Endothelial cell of umbilical vein (primary cell): ENCODE results near the gene C1QTNF8. TPM values are rescaled to one million over a fixed set of nuclear protein-coding genes. Genes with fewer than 3 reads are reported as not detected.

Experiments used
- BruUV-seq: library from RNA; stranded (reverse); fragments of 400-500 nt; replicated peaks from 2 replicates; lab custom pipeline; 2021; lab: Mats Ljungman, UMichigan
- CTCF ChIA-PET: fragments of 300-600, 350-600 bp; sonication (Branson Sonifier 250); formaldehyde crosslinking; loops from one replicate; lab custom pipeline; 2021; ENCODE audit warnings: antibody characterized with exemption, inconsistent platforms; lab: Charles Lee
- POLR2A ChIA-PET: fragments of 300-600, 350-600 bp; sonication (Branson Sonifier 250); formaldehyde crosslinking; loops from one replicate; lab custom pipeline; 2021; ENCODE audit warnings: antibody characterized with exemption, inconsistent platforms; lab: Charles Lee
- DNase-seq: peaks from one replicate; pipeline ENCODE4 v3.0.0-alpha.2; 2011; ENCODE audit warnings: low read depth, low spot score
- FAIRE-seq: peaks from 2 replicates; lab custom pipeline; 2011; peaks lifted over from hg19 to GRCh38; lab: Jason Lieb, UNC
- H2AFZ ChIP-seq: 2 replicates; pipeline ENCODE4 v1.6.0; 2012; ENCODE audit warnings: low read depth, low read length, control low read depth, inconsistent platforms
- H3K27ac ChIP-seq: 2 replicates; pipeline ENCODE4 v1.5.1; 2011; ENCODE audit warnings: low read depth, mild to moderate bottlenecking, control low read depth, low read length, moderate library complexity; ENCODE audit not compliant: insufficient read depth
- H3K27me3 ChIP-seq, 2 experiments: 2 replicates each; pipeline versions ENCODE4 v1.6.0 to v1.6.1; 2011; ENCODE audit warnings: low read length in 2 of 2, mixed read lengths in 1 of 2; ENCODE audit not compliant: control insufficient read depth in 2 of 2, insufficient read depth in 2 of 2
- H3K36me3 ChIP-seq, 2 experiments: 2 replicates in 1 of 2; 3 replicates in 1 of 2; pipeline ENCODE4 v1.5.1; 2011; ENCODE audit warnings: low read length in 2 of 2, mild to moderate bottlenecking in 1 of 2, moderate library complexity in 1 of 2; ENCODE audit not compliant: control insufficient read depth in 2 of 2, insufficient read depth in 2 of 2; ENCODE audit errors: extremely low read depth in 1 of 2
- H3K4me1 ChIP-seq: 3 replicates; pipeline ENCODE4 v1.5.1; 2011; ENCODE audit warnings: mild to moderate bottlenecking, low read length; ENCODE audit not compliant: control insufficient read depth, insufficient read depth; ENCODE audit errors: extremely low read depth
- H3K4me2 ChIP-seq: 2 replicates; pipeline ENCODE4 v1.6.1; 2011; ENCODE audit warnings: low read length, control low read depth, mixed read lengths; ENCODE audit not compliant: insufficient read depth
- H3K4me3 ChIP-seq, 3 experiments: fragments of 200-600 bp in 1 of 3; sonication (generic), shearing (Covaris generic) in 1 of 3; replicated peaks in 1 of 3; 2 replicates each; pipeline ENCODE4 v1.5.1; 2011 to 2016; ENCODE audit warnings: control low read depth in 3 of 3, low read length in 3 of 3, mild to moderate bottlenecking in 2 of 3, inconsistent platforms in 1 of 3, low read depth in 1 of 3, moderate library complexity in 1 of 3; ENCODE audit not compliant: insufficient read depth in 1 of 3
- H3K79me2 ChIP-seq: 2 replicates; pipeline ENCODE4 v1.6.0; 2012; ENCODE audit warnings: low read length, inconsistent platforms; ENCODE audit not compliant: control insufficient read depth, insufficient read depth
- H3K9ac ChIP-seq: replicated peaks from 2 replicates; pipeline ENCODE3; 2011; ENCODE audit warnings: low read length, control low read depth; ENCODE audit not compliant: insufficient read depth; ENCODE audit errors: extremely low read depth
- H3K9me1 ChIP-seq: replicated peaks from 3 replicates; pipeline ENCODE4 v1.6.0; 2011; ENCODE audit warnings: mild to moderate bottlenecking, low read length; ENCODE audit not compliant: control insufficient read depth, insufficient read depth; ENCODE audit errors: extremely low read depth
- H3K9me3 ChIP-seq: replicated peaks from 2 replicates; pipeline ENCODE4 v1.5.1; 2012; ENCODE audit warnings: low read length, inconsistent platforms; ENCODE audit not compliant: control insufficient read depth, insufficient read depth
- H4K20me1 ChIP-seq: replicated peaks from 2 replicates; pipeline ENCODE3; 2011; ENCODE audit warnings: mild to moderate bottlenecking, low read length; ENCODE audit not compliant: control insufficient read depth, insufficient read depth; ENCODE audit errors: extremely low read depth
- CTCF ChIP-seq, 2 donors: IDR thresholded peaks; 1 replicate in 1 of 2; 2 replicates in 1 of 2; pipeline ENCODE4 v1.5.1; 2011; ENCODE audit warnings: low read length in 2 of 2, mild to moderate bottlenecking in 2 of 2, moderate library complexity in 2 of 2, control low read depth in 1 of 2, inconsistent platforms in 1 of 2, low read depth in 1 of 2; ENCODE audit not compliant: insufficient read depth in 1 of 2; ENCODE audit errors: extremely low read depth in 1 of 2
- EZH2 ChIP-seq: IDR thresholded peaks from 2 replicates; pipeline ENCODE4 v1.6.1; 2012; ENCODE audit warnings: borderline replicate concordance, low read depth, mild to moderate bottlenecking, moderate library complexity, low read length, inconsistent platforms; ENCODE audit not compliant: severe bottlenecking
- FOS ChIP-seq: IDR thresholded peaks from 2 replicates; pipeline ENCODE4 v1.6.1; 2011; ENCODE audit warnings: mild to moderate bottlenecking, low read length, moderate library complexity, borderline replicate concordance; ENCODE audit not compliant: insufficient read depth
- GATA2 ChIP-seq: IDR thresholded peaks from 2 replicates; pipeline ENCODE4 v1.7.0; 2011; ENCODE audit warnings: low read depth, mild to moderate bottlenecking, moderate library complexity, mixed read lengths, low read length; ENCODE audit not compliant: insufficient read length, insufficient read depth
- JUN ChIP-seq: IDR thresholded peaks from 2 replicates; pipeline ENCODE4 v1.6.1; 2011; ENCODE audit warnings: borderline replicate concordance, low read depth; ENCODE audit not compliant: insufficient read length, insufficient read depth
- MYC ChIP-seq: IDR thresholded peaks from one replicate; pipeline ENCODE4 v1.6.1; 2011; ENCODE audit warnings: mild to moderate bottlenecking, low read depth, low read length
- POLR2A ChIP-seq: IDR thresholded peaks from 2 replicates; pipeline ENCODE4 v1.6.1; 2012; ENCODE audit warnings: low read depth, mild to moderate bottlenecking, control low read depth, low read length
- POLR2AphosphoS5 ChIP-seq: IDR thresholded peaks from 2 replicates; pipeline ENCODE4 v1.6.1; 2012; ENCODE audit warnings: low read depth, mild to moderate bottlenecking, control low read depth, low read length, moderate library complexity; ENCODE audit not compliant: insufficient read depth
- dilution Hi-C: fragments of 300-500 bp; cut with MboI; formaldehyde crosslinking; loops from one replicate; pipeline ENCODE4 v1.15.0; 2019; ENCODE audit warnings: low sequenced_read_pairs; ENCODE audit not compliant: extremely low pct_ligation_motif_present
- intact Hi-C: fragments of 100-400 bp; cut with micrococcal nuclease; formaldehyde crosslinking; loops from one replicate; pipeline ENCODE4 v1.10.0; 2022
- polyA plus RNA-seq, 4 experiments: library from polyadenylated mRNA; depleted of rRNA in 3 of 4; stranded (reverse) in 3 of 4; unstranded in 1 of 4; fragments of >200 nt; gene quantifications; 2 replicates each; pipeline versions ENCODE4 v1.2.1 to v1.2.3, GENCODE V29; 2011 to 2012; ENCODE audit warnings: missing spikeins in 1 of 4
- total RNA-seq: library from RNA; stranded (reverse); gene quantifications from 2 replicates; pipeline ENCODE4 v1.2.3, GENCODE V29; 2021
- TF ChIP-seq, protein P1 (sequence below): IDR thresholded peaks from 2 replicates; pipeline ENCODE4 v1.6.1; 2011; ENCODE audit not compliant: insufficient read depth, insufficient read length

The C1QTNF8 gene
- total and polyA plus RNA-seq, 2 donors (not counting 3 experiments of a cell fraction or from before 2014, with no cell fraction given), result not detected

- Histone ChIP-seq H3K9ac (no peak overlapping the region), H4K20me1 (no peaks in the 10 kb centered on the region), H2AFZ (no peak overlapping the region), H3K36me3 (no peaks in the 10 kb centered on the region), H3K27ac (no peak overlapping the region), H3K4me3 (no peak overlapping the region), H3K4me1 (no peaks in the 10 kb centered on the region), H3K9me1 (no peaks in the 10 kb centered on the region), H3K27me3 (no peaks in the 10 kb centered on the region), H3K4me2 (no peak overlapping the region), H3K79me2 (no peaks in the 10 kb centered on the region), H3K9me3 (no peaks in the 10 kb centered on the region)
- FAIRE-seq, result no peak
- no TSS peak for BruUV-seq
- TF ChIP-seq POLR2A (no peak), EZH2 (no peak), GATA2 (no peak), MYC (no peak), FOS (no peak), JUN (no peak), POLR2AphosphoS5 (no peak), CTCF (IDR thresholded peaks at IDR 0.05; ENCODE audit: extremely low read depth in 1 of 2, insufficient read depth in 1 of 2, low read depth in 1 of 2, low read length in 2 of 2) (no peak)
- TF ChIP-seq, protein P1, sequence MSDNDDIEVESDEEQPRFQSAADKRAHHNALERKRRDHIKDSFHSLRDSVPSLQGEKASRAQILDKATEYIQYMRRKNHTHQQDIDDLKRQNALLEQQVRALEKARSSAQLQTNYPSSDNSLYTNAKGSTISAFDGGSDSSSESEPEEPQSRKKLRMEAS, result no peak
- intact Hi-C loops (no loop called here), dilution Hi-C loops (no loop called here)
- DNase-seq, result no peak
- ChIA-PET CTCF (no interaction called here), POLR2A (no interaction called here)
Observed at GRCh38 chr16:1121601-1122397, 25.8 kb upstream of the C1QTNF8 start.
